ENCODE data around the gene GPBP1L1. TPM values are rescaled to one million over a fixed set of nuclear protein-coding genes. Genes with fewer than 3 reads are reported as not detected.
"Not testable (repeated sequence)": the region's sequence is repeated elsewhere in the genome, so short reads cannot be mapped to it uniquely, and the experiment has no call there.

GPBP1L1 gene
- polyA plus RNA-seq, 1 donor from 2014 or later, result 55.1 TPM

- no peak overlapping the region for H3K4me3 ChIP-seq (ENCODE audit: low read length)
- no peak overlapping the region for H3K27ac ChIP-seq (ENCODE audit: low read length)
- TF ChIP-seq RAD21 (conservative IDR thresholded peaks at IDR 0.05) (no peak), TAF1 (IDR thresholded peaks at IDR 0.05; ENCODE audit: low read depth) (no peak), POLR2AphosphoS5 (IDR thresholded peaks at IDR 0.05) (no peak), REST (IDR thresholded peaks at IDR 0.05; ENCODE audit: borderline replicate concordance) (no peak), EZH2 (IDR thresholded peaks at IDR 0.05; ENCODE audit: borderline replicate concordance, insufficient read depth, low read length, poor library complexity, severe bottlenecking) (no peak), CTCF (IDR thresholded peaks at IDR 0.05; ENCODE audit: poor library complexity, severe bottlenecking) (no peak), EP300 (conservative IDR thresholded peaks at IDR 0.05; ENCODE audit: poor library complexity, severe bottlenecking) (no peak), SMC3 (conservative IDR thresholded peaks at IDR 0.05; ENCODE audit: poor library complexity) (no peak), MXI1 (conservative IDR thresholded peaks at IDR 0.05; ENCODE audit: poor library complexity, severe bottlenecking) (no peak)
- no peaks in the 10 kb centered on the region for H3K27me3 ChIP-seq (ENCODE audit: insufficient read depth, low read depth, low read length)
- H3K79me2 ChIP-seq (replicated peaks; ENCODE audit: insufficient read depth, low read length), result peaks cover 84% of the 10 kb centered on the region
- H2AFZ ChIP-seq (ENCODE audit: low read depth, low read length), result no peak overlapping the region
- no peak overlapping the region for H3K9ac ChIP-seq (ENCODE audit: low read length)
- H3K36me3 ChIP-seq (ENCODE audit: insufficient read depth, low read length), result no peaks in the 10 kb centered on the region
- H4K20me1 ChIP-seq (ENCODE audit: insufficient read depth), result no peaks in the 10 kb centered on the region
- no peak overlapping the region for H3K4me2 ChIP-seq (ENCODE audit: low read length)
- H3K9me2 ChIP-seq (ENCODE audit: insufficient read depth, low read length), result no peaks in the 10 kb centered on the region
- H3K9me3 ChIP-seq (ENCODE audit: low read length), result no peaks in the 10 kb centered on the region
- H3F3A ChIP-seq (ENCODE audit: insufficient read depth, low read length, poor library complexity, severe bottlenecking), result no peaks in the 10 kb centered on the region
These were observed 8.5 kb downstream of the GPBP1L1 start for GRCh38 chr1:45677751-45678245.

GRCh38 chr1:45676553-45676952, 9.8 kb downstream of the GPBP1L1 start:
- H3F3A ChIP-seq (ENCODE audit: insufficient read depth, low read length, poor library complexity, severe bottlenecking); H3K9me2 ChIP-seq (ENCODE audit: insufficient read depth, low read length); H2AFZ ChIP-seq (ENCODE audit: low read depth, low read length); H3K36me3 ChIP-seq (ENCODE audit: insufficient read depth, low read length); H4K20me1 ChIP-seq (ENCODE audit: insufficient read depth); H3K4me3 ChIP-seq (ENCODE audit: low read length); H3K4me2 ChIP-seq (ENCODE audit: low read length); H3K9me3 ChIP-seq (ENCODE audit: low read length); H3K9ac ChIP-seq (ENCODE audit: low read length); H3K27ac ChIP-seq (ENCODE audit: low read length); H3K27me3 ChIP-seq (ENCODE audit: insufficient read depth, low read depth, low read length): not testable (repeated sequence)
- peaks cover 77% of the 10 kb centered on the region for H3K79me2 ChIP-seq (replicated peaks; ENCODE audit: insufficient read depth, low read length)

- no peaks in the 10 kb centered on the region for H3K36me3 ChIP-seq (ENCODE audit: insufficient read depth, low read length)
- no peak overlapping the region for H3K4me2 ChIP-seq (ENCODE audit: low read length)
- H3K79me2 ChIP-seq (replicated peaks; ENCODE audit: insufficient read depth, low read length), result peaks cover 75% of the 10 kb centered on the region
- no peak overlapping the region for H2AFZ ChIP-seq (ENCODE audit: low read depth, low read length)
- H3K9ac ChIP-seq (ENCODE audit: low read length), result no peak overlapping the region
- H4K20me1 ChIP-seq (ENCODE audit: insufficient read depth), result no peaks in the 10 kb centered on the region
- TF ChIP-seq POLR2AphosphoS5 (IDR thresholded peaks at IDR 0.05), result no peak
- no peak for TF ChIP-seq CTCF (IDR thresholded peaks at IDR 0.05; ENCODE audit: poor library complexity, severe bottlenecking)
- TF ChIP-seq EP300 (conservative IDR thresholded peaks at IDR 0.05; ENCODE audit: poor library complexity, severe bottlenecking), result no peak
- TF ChIP-seq REST (IDR thresholded peaks at IDR 0.05; ENCODE audit: borderline replicate concordance), result no peak
- TF ChIP-seq SMC3 (conservative IDR thresholded peaks at IDR 0.05; ENCODE audit: poor library complexity), result no peak
- no peak for TF ChIP-seq EZH2 (IDR thresholded peaks at IDR 0.05; ENCODE audit: borderline replicate concordance, insufficient read depth, low read length, poor library complexity, severe bottlenecking)
- TF ChIP-seq RAD21 (conservative IDR thresholded peaks at IDR 0.05), result no peak
- no peak overlapping the region for H3K27ac ChIP-seq (ENCODE audit: low read length)
- H3K9me3 ChIP-seq (ENCODE audit: low read length), result no peaks in the 10 kb centered on the region
- no peak overlapping the region for H3K4me3 ChIP-seq (ENCODE audit: low read length)
- no peaks in the 10 kb centered on the region for H3K9me2 ChIP-seq (ENCODE audit: insufficient read depth, low read length)
- H3K27me3 ChIP-seq (ENCODE audit: insufficient read depth, low read depth, low read length), result no peaks in the 10 kb centered on the region
- H3F3A ChIP-seq (ENCODE audit: insufficient read depth, low read length, poor library complexity, severe bottlenecking), result no peaks in the 10 kb centered on the region
These were observed 11.9 kb downstream of the GPBP1L1 start for GRCh38 chr1:45674478-45674877.

All from neural cell (in vitro differentiated cells).